GM06990 (cell line): ENCODE data around the gene PRKCH.
A peak's percentile ranks its signal among the peaks of the same experiment; 100 is the strongest.
"Not testable (repeated sequence)": the region's sequence is repeated elsewhere in the genome, so short reads cannot be mapped to it uniquely, and the experiment has no call there.

Experiments used
- DNase-seq: peaks from one replicate; pipeline ENCODE4 v3.0.0-alpha.2; 2011; ENCODE audit not compliant: insufficient read length; ENCODE audit errors: extremely low read depth
- H3K27me3 ChIP-seq: replicated peaks from 2 replicates; pipeline ENCODE4 v1.6.0; 2011; ENCODE audit warnings: low read length; ENCODE audit not compliant: control insufficient read depth, insufficient read depth
- H3K36me3 ChIP-seq: 2 replicates; pipeline ENCODE4 v1.5.1; 2011; ENCODE audit warnings: low read length; ENCODE audit not compliant: control insufficient read depth, insufficient read depth
- H3K4me3 ChIP-seq: replicated peaks from 2 replicates; pipeline ENCODE4 v1.5.1; 2011; ENCODE audit warnings: low read depth, mild to moderate bottlenecking, control low read depth, low read length
- CTCF ChIP-seq: IDR thresholded peaks from 2 replicates; pipeline ENCODE4 v1.5.1; 2011; ENCODE audit warnings: low read length, control low read depth, mild to moderate bottlenecking, inconsistent platforms; ENCODE audit not compliant: insufficient read depth, poor library complexity, severe bottlenecking

PRKCH gene

GRCh38 chr14:61304688-61305087, 16.7 kb upstream of the PRKCH start:
- H3K27me3 ChIP-seq, result no peaks in the 10 kb centered on the region; the same call in 1 of the 2 replicates
- no peak for TF ChIP-seq CTCF
- no peak for DNase-seq
- no peak overlapping the region for H3K4me3 ChIP-seq
- H3K36me3 ChIP-seq, result no peaks in the 10 kb centered on the region

GRCh38 chr14:61308198-61308597, 13.2 kb upstream of the PRKCH start:
- Histone ChIP-seq H3K27me3 (no peaks in the 10 kb centered on the region; the same call in 1 of the 2 replicates), H3K4me3 (no peak overlapping the region), H3K36me3 (no peaks in the 10 kb centered on the region)
- peak; percentile 47 for DNase-seq
- no peak for TF ChIP-seq CTCF

GRCh38 chr14:61308701-61309100, 12.7 kb upstream of the PRKCH start:
- not testable (repeated sequence) for H3K27me3 ChIP-seq, DNase-seq, H3K4me3 ChIP-seq, H3K36me3 ChIP-seq

GRCh38 chr14:61315313-61315712, 6.1 kb upstream of the PRKCH start:
- no peaks in the 10 kb centered on the region for H3K27me3 ChIP-seq
- TF ChIP-seq CTCF, result no peak
- H3K36me3 ChIP-seq, result no peaks in the 10 kb centered on the region
- no peak overlapping the region for H3K4me3 ChIP-seq
- DNase-seq, result no peak

GRCh38 chr14:61319086-61319485, 2.3 kb upstream of the PRKCH start:
- DNase-seq, result no peak
- no peak for TF ChIP-seq CTCF
- Histone ChIP-seq H3K36me3 (no peaks in the 10 kb centered on the region), H3K27me3 (no peaks in the 10 kb centered on the region; the same call in 1 of the 2 replicates), H3K4me3 (no peak overlapping the region)

GRCh38 chr14:61319706-61320105, 1.7 kb upstream of the PRKCH start:
- H3K27me3 ChIP-seq, result no peaks in the 10 kb centered on the region; the same call in 1 of the 2 replicates
- no peaks in the 10 kb centered on the region for H3K36me3 ChIP-seq
- DNase-seq, result no peak
- no peak overlapping the region for H3K4me3 ChIP-seq
- TF ChIP-seq CTCF, result no peak

- not testable (repeated sequence) for DNase-seq, H3K4me3 ChIP-seq, H3K27me3 ChIP-seq, H3K36me3 ChIP-seq
These were observed 1.2 kb upstream of the PRKCH start for GRCh38 chr14:61320170-61320569.
